ENCODE data around the gene RECQL5.

The RECQL5 gene

GRCh38 chr17:75666959-75667790 is at the start of gene RECQL5, which contains the start of gene SAP30BP:
Gene RECQL5, minus strand, starts transcription at chr17:75667154. Its CDS starts 597 bp downstream, at chr17:75666557.
Gene SAP30BP, plus strand, starts transcription at chr17:75667338. Its CDS starts 35 bp downstream, at chr17:75667373.
- DNase-seq, result peak; percentile 95 to 97

GRCh38 chr17:75712446-75712845 is 45.5 kb upstream of the RECQL5 start:
- DNase-seq, result no peak

- no peak for DNase-seq
Measured at GRCh38 chr17:75707079-75707571, 40.2 kb upstream of the RECQL5 start.

GRCh38 chr17:75706042-75706728 is 39.2 kb upstream of the RECQL5 start:
- no peak for DNase-seq

GRCh38 chr17:75704963-75705875 is 38.3 kb upstream of the RECQL5 start:
- DNase-seq, result peak in 1 of 2 donors; percentile 34

- no peak for DNase-seq
Measured at GRCh38 chr17:75703591-75703990, 36.6 kb upstream of the RECQL5 start.

GRCh38 chr17:75703191-75703590 is 36.2 kb upstream of the RECQL5 start:
- no peak for DNase-seq

GRCh38 chr17:75701288-75701687 is 34.3 kb upstream of the RECQL5 start:
- DNase-seq, result no peak

GRCh38 chr17:75698659-75699058 is 31.7 kb upstream of the RECQL5 start:
- DNase-seq, result no peak

- DNase-seq, result peak; percentile 79 to 95
Measured at GRCh38 chr17:75697651-75698291, 30.8 kb upstream of the RECQL5 start.

- peak; percentile 22 to 49 for DNase-seq
Measured at GRCh38 chr17:75695830-75696271, 28.9 kb upstream of the RECQL5 start.

GRCh38 chr17:75695141-75695829 is 28.3 kb upstream of the RECQL5 start:
- DNase-seq, result no peak

- DNase-seq, result no peak
Measured at GRCh38 chr17:75694536-75694935, 27.6 kb upstream of the RECQL5 start.

- peak; percentile 89 to 93 for DNase-seq
Measured at GRCh38 chr17:75693500-75694481, 26.8 kb upstream of the RECQL5 start.

- no peak for DNase-seq
Measured at GRCh38 chr17:75692976-75693375, 26.0 kb upstream of the RECQL5 start.

- DNase-seq, result peak; percentile 59 to 74
Measured at GRCh38 chr17:75691801-75692626, 25.1 kb upstream of the RECQL5 start.

GRCh38 chr17:75691371-75691791 is 24.4 kb upstream of the RECQL5 start:
- no peak for DNase-seq

GRCh38 chr17:75689441-75689873 is 22.5 kb upstream of the RECQL5 start:
- no peak for DNase-seq

- no peak for DNase-seq
Measured at GRCh38 chr17:75688209-75688825, 21.4 kb upstream of the RECQL5 start.
